ENCODE results near the gene KMT2A.
"Not testable (repeated sequence)": the region's sequence is repeated elsewhere in the genome, so short reads cannot be mapped to it uniquely, and the experiment has no call there.

KMT2A gene

GRCh38 chr11:118434553-118435289 lies 1.6 kb upstream of the KMT2A start:
- peak; percentile 85 for DNase-seq (ENCODE audit: low read depth, low spot score)

- peak; percentile 92 for DNase-seq (ENCODE audit: low read depth, low spot score)
These were observed 901 bp upstream of the KMT2A start for GRCh38 chr11:118435290-118435892.

- peak; percentile 18 for DNase-seq (ENCODE audit: low read depth, low spot score)
These were observed 431 bp downstream of the KMT2A start for GRCh38 chr11:118436639-118437207.

GRCh38 chr11:118437208-118438125 lies 1.2 kb downstream of the KMT2A start:
- DNase-seq (ENCODE audit: low read depth, low spot score) = peak; percentile 51

- DNase-seq (ENCODE audit: low read depth, low spot score) = peak; percentile 56
These were observed 2.1 kb downstream of the KMT2A start for GRCh38 chr11:118438314-118438931.

GRCh38 chr11:118439646-118440045 lies 3.4 kb downstream of the KMT2A start:
- DNase-seq (ENCODE audit: low read depth, low spot score) = no peak

GRCh38 chr11:118441770-118442275 lies 5.5 kb downstream of the KMT2A start:
- no peak for DNase-seq (ENCODE audit: low read depth, low spot score)

- no peak for DNase-seq (ENCODE audit: low read depth, low spot score)
These were observed 6.0 kb downstream of the KMT2A start for GRCh38 chr11:118442301-118442700.

GRCh38 chr11:118442908-118443589 lies 6.8 kb downstream of the KMT2A start:
- no peak for DNase-seq (ENCODE audit: low read depth, low spot score)

- DNase-seq (ENCODE audit: low read depth, low spot score) = no peak
These were observed 7.4 kb downstream of the KMT2A start for GRCh38 chr11:118443590-118444218.

- DNase-seq (ENCODE audit: low read depth, low spot score) = no peak
These were observed 11.1 kb downstream of the KMT2A start for GRCh38 chr11:118447423-118447822.

GRCh38 chr11:118448294-118448693 lies 12.0 kb downstream of the KMT2A start:
- DNase-seq (ENCODE audit: low read depth, low spot score) = no peak

- no peak for DNase-seq (ENCODE audit: low read depth, low spot score)
These were observed 13.1 kb downstream of the KMT2A start for GRCh38 chr11:118449316-118449918.

- no peak for DNase-seq (ENCODE audit: low read depth, low spot score)
These were observed 14.2 kb downstream of the KMT2A start for GRCh38 chr11:118450451-118450850.

GRCh38 chr11:118462178-118462577 lies 25.9 kb downstream of the KMT2A start:
- peak; percentile 24 for DNase-seq (ENCODE audit: low read depth, low spot score)

- DNase-seq (ENCODE audit: low read depth, low spot score) = not testable (repeated sequence)
These were observed 32.7 kb downstream of the KMT2A start for GRCh38 chr11:118468968-118469367.

GRCh38 chr11:118471030-118471429 lies 34.7 kb downstream of the KMT2A start:
- no peak for DNase-seq (ENCODE audit: low read depth, low spot score)

GRCh38 chr11:118473537-118473936 lies 37.2 kb downstream of the KMT2A start:
- DNase-seq (ENCODE audit: low read depth, low spot score) = no peak

- no peak for DNase-seq (ENCODE audit: low read depth, low spot score)
These were observed 40.4 kb downstream of the KMT2A start for GRCh38 chr11:118476676-118477075.

- not testable (repeated sequence) for DNase-seq (ENCODE audit: low read depth, low spot score)
These were observed 44.9 kb downstream of the KMT2A start for GRCh38 chr11:118481238-118481637.
